ENCODE data around the gene ANKRD55. TPM values are rescaled to one million over a fixed set of nuclear protein-coding genes. Genes with fewer than 3 reads are reported as not detected.
"Not testable (repeated sequence)": the region's sequence is repeated elsewhere in the genome, so short reads cannot be mapped to it uniquely, and the experiment has no call there.

ANKRD55 gene
- total RNA-seq, 2 experiments from 2014 or later, result not detected

DNA sequence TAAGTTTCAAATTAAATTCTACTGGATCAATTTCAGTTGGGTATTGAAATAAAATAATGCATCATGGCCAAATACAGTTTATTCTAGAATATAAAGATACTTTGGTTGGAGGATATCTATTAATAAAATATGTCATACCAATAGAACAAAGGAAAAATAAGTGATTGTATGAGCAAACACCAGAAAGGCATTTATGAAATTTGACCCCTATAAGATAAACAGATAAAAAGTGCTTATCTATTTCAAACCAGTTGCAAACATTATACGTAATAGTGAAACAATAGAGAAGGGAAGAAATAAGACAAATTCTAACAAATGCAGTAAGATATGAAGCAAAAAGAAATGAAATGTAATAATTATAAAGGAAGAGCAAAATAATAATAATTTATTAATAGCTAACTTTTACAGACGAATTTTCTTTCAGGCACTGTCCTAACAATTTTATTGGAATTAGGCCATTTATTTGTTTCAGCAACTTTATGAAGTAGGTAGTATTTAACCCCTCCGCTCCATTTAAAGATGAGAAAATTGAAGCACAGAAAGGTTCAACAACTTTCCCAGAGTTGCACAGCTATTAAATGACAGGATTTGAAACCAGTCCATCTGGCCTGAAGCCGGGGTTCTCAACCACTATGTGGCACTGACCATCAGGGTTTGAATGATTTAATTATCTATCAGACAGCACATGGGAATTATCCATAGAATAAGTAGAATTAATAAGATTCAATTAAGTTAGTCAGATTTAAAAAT, 20.8 kb downstream of the ANKRD55 start:
- POLR2A ChIA-PET, result no interaction called here
- CTCF ChIA-PET, result no interaction called here

DNA sequence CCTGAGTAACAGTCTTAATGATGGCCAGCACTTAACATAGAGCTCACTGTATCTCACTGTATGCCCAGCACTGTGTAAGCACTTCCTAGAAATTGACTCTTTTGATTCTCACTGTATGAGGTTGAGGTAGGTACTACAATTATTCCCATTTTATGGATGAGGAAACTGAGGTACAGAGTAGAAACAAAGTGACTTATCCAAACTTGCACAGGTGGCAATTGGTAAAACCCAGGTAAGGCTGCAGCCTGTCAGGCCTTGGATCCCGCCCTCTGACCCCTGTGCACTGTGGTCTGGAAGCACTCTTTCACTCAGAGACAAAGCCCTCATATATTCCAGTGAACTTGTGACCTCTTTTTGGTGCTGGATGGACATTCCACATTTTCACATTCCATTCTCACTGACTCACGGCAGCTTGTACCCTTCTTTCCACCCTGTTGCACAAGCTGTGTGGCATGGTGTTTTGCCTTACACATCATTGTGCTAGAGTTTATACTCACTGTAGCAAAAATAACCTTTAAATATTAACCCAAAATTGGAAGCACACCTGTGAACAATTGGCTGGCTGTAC, 21.7 kb downstream of the ANKRD55 start:
- CTCF ChIA-PET, result interaction anchor here (0.7 kb wide), 1 partner anchor 275 kb away, joined by 3 read pairs; no protein-coding TSS in a partner anchor
- POLR2A ChIA-PET, result no interaction called here

DNA sequence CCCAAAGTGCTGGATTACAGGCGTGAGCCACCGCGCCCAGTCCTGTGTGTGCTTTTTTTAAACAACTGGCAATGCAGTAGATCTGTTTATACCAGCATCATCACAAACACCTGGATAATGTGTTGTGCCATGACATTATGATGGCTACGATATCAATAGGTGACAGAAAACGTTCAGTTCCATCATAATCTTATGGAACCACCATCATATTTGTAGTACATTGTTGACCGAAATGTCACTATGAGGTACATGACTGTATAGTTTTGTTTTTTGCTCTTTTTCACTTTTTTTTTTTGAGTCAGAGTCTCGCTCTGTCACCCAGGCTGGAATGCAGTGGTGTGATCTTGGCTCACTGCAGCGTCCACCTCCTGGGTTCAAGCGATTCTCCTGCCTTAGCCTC, 24.4 kb downstream of the ANKRD55 start:
- ChIA-PET POLR2A (no interaction called here), CTCF (interaction anchor here (0.6 kb wide), 1 partner anchor 239 kb away, joined by 3 read pairs; no protein-coding TSS in a partner anchor)

DNA sequence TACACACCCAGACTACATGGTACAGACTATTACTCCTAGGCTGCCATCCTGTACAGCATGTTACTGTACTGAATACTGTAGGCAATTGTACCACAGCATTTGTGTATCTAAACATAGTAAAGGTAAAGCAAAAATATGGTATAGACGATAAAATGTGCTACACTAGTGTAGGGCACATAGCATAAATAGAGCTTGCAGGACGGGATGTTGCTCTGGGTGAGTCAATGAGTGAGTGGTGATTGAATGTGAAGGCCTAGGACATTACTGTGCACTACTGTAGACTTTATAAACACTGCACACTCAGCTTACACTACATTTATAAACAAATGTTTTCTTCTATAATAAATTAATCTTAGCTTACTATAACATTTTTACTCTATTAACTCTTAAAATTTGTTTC, 25.6 kb downstream of the ANKRD55 start:
- CTCF ChIA-PET, result no interaction called here
- POLR2A ChIA-PET, result no interaction called here

DNA sequence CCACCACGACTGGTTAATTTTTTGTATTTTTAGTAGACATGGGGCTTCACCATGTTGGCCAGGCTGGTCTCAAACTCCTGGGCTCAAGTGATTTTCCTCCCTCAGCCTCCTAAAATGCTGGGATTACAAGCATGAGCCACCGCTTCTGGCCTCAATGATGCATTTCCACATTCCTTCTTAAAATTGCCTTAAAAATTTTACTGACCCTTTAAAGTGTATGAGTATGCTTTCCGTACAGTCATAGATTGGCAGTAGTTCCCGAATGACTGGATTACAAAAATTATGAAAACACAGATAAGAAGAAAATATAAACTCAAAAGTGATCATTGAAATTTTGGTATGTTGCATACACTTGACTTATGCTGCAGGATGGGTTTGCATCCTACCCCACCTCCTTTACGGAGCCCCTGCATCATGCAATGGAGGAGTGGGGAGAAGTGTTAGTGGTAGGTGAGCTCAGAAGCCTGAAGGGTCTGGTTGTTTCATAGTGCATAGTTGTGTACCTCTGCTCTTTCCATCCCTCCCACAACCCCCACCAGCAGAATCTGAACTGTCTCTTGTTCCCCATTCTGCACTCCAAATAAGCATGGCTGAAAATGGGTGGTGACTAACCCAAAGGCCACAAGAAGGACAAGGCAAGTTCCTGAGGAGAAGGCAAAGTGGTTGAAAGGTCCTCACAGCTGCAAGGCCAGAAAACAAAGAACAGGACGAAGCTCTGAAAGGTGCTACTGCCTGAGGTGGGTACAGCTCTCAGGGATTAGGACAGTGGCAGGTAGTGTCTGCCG, 26.8 kb downstream of the ANKRD55 start:
- CTCF ChIA-PET, result interaction anchor here (0.8 kb wide), 1 partner anchor 23 kb away, joined by 4 read pairs; no protein-coding TSS in a partner anchor
- POLR2A ChIA-PET, result no interaction called here

DNA sequence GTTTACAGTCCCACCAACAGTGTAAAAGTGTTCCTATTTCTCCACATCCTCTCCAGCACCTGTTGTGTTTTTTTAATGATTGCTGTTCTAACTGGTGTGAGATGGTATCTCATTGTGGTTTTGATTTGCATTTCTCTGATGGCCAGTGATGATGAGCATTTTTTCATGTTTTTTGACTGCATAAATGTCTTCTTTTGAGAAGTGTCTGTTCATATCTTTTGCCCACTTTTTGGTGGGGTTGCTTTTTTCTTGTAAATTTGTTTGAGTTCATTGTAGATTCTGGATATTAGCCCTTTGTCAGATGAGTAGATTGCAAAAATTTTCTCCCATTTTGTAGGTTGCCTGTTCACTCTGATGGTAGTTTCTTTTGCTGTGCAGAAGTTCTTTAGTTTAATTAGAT, 29.2 kb downstream of the ANKRD55 start:
- CTCF ChIA-PET, POLR2A ChIA-PET: not testable (repeated sequence)

DNA sequence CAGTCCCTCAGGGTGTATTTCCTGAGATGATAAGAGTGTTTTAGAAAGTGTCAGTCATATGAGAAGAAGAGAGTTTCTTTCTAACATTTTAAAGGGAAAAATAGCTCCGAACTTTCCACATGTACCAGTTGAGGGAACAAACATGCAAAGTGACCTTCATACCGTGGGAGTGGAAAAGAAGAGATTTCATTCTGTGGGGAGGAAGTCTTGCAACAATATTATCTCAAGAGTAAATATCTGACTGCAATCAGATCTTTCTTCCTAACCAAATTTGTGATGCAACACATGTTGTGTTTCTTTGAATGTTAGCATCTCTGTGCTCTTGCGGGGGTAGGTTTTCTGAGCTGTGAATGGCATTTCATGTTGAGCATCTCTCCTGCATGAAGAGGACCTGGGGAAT, 30.6 kb downstream of the ANKRD55 start:
- ChIA-PET CTCF (interaction anchor here (2.9 kb wide), 1 partner anchor 266 kb away, joined by 14 read pairs; no protein-coding TSS in a partner anchor), POLR2A (no interaction called here)

DNA sequence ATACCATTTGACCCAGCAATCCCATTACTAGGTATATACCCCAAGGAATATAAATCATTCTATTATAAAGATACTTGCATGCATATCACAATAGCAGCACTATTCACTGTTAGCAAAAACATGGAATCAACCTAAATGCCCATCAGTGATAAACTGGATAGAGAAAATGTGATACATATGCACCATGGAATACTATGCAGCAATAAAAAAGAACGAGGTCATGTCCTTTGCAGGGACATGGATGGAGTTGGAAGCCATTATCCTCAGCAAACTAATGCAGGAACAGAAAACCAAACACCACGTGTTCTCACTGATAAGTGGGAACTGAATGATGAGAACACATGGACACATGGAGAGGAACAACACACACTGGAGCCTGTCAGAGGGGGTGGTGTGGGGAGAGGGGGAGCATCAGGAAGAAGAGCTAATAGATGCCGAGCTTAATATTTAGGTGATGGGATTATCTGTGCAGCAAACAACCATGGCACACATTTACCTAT, 31.3 kb downstream of the ANKRD55 start:
- CTCF ChIA-PET, result interaction anchor here (0.6 to 2.9 kb wide), 3 partner anchors 14 to 266 kb away, joined by 3 to 14 read pairs (median 4); no protein-coding TSS in a partner anchor
- POLR2A ChIA-PET, result not testable (repeated sequence)

DNA sequence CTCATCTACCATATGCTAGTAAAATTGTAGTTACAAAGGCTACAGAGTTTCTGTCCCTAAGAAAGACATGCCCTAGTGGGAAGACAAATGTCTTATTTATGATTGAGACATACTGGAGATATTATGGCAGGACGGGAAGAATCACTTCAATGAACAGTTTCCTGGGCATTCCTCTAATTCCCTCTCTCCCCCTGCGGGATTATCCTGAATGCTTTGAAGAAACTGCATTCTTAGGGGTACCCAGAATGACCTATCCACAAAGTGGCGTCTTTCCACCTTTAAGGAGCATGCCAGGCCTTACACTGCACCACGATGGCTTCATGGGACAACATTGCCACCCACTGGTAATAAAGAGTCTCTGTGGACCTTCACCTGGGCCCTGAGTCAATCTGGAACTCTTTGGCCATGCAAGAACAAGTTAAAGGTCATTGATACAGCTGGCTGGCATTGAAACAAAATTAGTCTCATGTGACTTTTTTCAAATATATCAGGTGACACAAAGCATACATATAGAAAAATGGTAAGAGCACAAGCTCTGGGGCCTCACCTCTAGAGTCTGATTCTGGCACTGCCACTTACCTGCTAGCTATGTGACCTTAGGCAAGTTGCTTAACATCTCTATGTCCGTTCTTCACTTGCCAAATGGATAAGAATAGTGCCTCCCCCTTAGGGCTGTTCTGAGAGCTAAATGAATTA, 32.0 kb downstream of the ANKRD55 start:
- ChIA-PET CTCF (interaction anchor here (0.6 to 2.9 kb wide), 5 partner anchors 15 to 332 kb away, joined by 3 to 14 read pairs (median 3); no protein-coding TSS in a partner anchor), POLR2A (no interaction called here)

DNA sequence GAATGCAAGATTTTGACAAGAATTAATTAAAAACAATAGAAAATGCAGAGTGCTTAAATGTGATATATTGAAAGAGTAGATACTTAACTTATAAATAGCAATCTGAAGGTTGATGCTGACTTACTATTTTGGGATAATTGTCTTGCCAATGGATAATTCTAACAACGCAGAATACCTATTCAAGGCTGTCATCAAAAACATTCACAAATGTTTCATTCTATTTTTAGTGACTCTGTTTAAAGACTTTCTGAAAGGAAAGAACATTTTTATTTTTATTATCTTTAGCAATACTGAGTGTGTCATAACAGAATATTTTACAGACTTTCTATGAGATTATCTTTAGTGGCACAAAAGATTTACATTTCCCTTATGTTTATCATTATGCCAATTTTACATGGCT, 38.1 kb downstream of the ANKRD55 start:
- CTCF ChIA-PET, result no interaction called here
- POLR2A ChIA-PET, result no interaction called here

DNA sequence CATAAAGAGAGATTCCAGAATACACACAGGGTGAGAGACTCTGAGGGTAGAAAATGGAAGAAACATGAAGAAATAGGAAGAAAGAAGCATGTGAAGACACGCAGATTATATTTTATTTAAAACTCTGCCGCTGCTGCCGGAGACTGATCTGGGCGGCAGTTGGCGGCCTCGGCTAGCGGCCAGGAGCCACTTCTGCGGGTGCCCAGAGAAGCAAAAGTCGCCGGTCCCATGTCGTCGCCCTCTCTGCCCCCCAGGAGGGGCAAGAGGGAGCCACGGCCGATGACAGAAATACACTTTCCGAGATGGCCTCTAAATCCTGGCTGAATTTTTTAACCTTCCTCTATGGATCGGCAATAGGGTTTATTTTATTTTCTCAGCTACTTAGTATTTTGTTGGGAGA, 40.9 kb downstream of the ANKRD55 start:
- ChIA-PET POLR2A (no interaction called here), CTCF (no interaction called here)

DNA sequence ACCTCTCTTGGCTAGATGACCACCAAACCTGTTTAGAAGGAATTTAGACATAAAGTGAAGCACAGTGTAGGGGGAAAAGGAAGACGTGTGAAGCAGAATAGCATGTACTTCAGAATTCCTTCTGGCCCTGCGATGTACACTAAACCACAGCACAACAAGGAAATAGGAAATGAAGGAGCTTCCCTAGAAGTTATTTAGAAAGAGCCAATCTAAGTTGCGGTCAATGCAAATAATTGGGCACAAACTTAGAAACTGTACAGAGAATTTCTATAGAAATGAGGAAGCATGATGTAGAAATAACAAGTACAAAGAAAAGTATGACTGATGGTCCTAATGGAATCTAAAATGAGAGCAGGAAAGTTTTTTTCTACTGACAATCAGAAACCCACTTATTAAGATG, 41.5 kb downstream of the ANKRD55 start:
- ChIA-PET CTCF (interaction anchor here (0.6 kb wide), 1 partner anchor 255 kb away, joined by 3 read pairs; no protein-coding TSS in a partner anchor), POLR2A (no interaction called here)

DNA sequence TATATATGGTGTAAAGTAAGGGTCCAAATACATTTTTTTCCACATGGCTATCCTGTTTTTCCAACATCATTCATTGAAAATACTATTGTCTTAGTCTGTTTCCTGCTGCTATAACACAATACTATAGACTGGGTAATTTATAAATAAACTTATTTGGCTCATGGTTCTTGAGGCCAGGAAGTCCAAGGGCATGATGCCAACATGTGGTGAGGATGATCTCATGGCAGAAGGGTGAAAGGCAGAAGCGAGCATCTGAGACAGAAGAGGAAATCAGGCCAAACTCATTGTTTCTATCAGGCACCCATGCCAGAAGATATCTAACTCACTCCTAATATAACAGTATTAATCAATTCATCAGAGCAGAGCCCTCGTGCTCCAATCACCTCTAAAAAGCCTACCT, 42.6 kb downstream of the ANKRD55 start:
- POLR2A ChIA-PET, result no interaction called here
- CTCF ChIA-PET, result no interaction called here

DNA sequence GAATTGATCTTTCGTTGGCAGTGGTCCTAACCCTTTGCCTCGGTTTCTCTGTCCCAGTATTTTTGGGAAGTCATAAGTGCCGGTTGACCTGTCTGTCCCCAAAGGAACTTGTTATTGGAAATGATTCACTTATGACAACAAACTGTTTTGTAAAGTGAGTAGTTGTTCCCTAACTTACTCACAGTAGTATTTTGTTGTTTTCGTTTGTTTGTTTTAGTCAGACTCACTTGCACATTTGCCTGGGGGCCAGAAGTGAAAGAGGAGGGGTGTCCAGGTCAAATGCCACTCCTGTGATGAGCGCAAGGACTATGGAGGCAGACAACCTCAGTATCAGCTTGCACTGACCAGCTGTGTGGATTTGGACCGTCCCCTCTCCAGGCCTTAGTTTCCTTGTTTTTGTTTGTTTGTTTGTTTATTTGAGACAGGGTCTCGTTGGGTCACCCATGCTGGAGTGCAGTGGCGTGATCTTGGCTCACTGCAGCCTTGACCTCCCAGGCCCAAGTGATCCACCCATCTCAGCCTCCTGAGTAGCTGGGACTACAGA, 47.3 kb downstream of the ANKRD55 start:
- CTCF ChIA-PET, result no interaction called here
- POLR2A ChIA-PET, result no interaction called here

DNA sequence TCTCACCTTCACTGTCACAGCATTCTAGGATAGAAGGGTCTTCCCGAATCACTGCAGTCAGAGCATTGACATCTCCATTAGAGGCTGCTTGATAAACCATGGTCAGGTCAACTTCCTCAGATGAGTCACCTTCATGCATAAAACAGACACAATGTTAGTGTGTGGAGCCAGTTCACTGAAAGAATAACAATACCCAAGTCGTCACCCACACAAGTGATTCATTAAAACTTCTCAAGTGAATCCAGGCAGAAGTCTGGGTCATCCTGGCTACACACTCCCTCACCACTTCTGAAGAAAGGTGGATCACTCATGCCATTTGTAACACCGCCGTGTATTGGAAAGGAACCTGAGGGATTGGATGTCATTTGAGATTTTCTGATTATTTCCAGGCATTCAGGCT, 49.6 kb downstream of the ANKRD55 start:
- ChIA-PET POLR2A (no interaction called here), CTCF (no interaction called here)

DNA sequence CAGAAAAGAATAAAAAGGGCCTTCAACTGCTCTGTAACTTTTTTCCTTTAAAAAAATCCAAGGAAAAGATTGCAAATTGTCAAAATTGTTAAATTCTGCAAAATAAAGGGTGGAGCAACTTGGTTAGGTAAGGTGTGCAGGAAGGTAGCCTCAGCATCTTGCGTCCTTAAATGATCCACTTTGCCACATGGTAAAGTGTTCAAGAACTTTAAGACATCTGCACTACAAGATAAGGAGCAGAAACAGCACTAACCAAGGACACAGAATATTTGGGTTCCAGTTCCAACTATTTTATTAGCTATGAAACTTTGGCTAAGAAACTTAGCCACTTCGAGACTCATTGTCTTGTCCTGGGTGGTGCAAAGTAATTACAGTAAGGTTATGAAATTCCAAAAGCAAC, 53.7 kb downstream of the ANKRD55 start:
- CTCF ChIA-PET, result no interaction called here
- POLR2A ChIA-PET, result no interaction called here

DNA sequence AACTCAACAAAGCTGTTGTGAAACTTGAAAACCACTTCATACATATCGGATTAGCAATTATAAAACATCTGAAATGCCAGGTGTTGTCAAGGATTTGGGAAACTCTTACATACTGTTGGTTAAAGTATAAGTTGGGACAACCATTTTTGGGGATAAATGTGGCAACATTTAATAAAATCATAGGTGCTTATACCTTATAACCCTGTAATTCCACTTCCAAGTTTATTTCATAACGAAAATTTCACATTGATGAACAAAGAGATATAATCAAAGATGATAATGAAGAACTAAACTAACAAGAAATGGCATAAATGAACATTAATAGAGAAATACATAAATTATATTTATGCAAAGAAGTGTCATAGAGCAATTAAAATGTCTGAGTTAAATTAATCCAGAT, 54.3 kb downstream of the ANKRD55 start:
- ChIA-PET POLR2A (no interaction called here), CTCF (no interaction called here)

DNA sequence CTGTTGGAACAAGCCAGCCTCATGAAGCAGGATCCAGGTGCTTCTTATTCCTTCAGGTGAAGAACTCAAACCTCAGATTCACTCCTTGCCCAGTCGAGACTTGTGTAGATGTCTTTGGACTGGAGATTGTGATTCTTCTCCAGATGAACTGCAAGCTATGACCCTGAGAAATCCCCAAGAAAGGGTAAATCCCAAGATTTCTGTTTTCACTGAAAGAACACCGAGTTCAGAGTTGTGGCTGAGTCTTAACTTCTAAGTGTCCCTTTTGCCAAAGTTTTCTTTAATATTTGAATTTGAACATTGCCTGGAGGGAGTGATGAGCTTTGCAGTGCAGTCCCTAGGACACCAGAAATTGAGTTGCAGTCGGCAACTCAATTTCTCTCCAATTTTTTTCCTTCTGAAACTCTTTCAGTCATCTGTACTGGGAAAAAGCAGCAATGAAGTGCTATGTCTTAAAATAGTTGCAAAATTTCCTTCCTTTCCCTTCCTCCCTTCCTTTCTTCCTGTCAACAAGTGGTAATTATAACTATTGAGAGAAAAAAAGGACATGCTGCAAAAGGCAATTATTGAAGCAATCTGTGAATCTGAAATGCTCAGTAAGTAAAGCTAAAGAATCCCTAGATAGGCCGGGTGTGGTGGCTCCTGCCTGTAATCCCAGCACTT, 56.1 kb downstream of the ANKRD55 start:
- ChIA-PET CTCF (no interaction called here), POLR2A (no interaction called here)

DNA sequence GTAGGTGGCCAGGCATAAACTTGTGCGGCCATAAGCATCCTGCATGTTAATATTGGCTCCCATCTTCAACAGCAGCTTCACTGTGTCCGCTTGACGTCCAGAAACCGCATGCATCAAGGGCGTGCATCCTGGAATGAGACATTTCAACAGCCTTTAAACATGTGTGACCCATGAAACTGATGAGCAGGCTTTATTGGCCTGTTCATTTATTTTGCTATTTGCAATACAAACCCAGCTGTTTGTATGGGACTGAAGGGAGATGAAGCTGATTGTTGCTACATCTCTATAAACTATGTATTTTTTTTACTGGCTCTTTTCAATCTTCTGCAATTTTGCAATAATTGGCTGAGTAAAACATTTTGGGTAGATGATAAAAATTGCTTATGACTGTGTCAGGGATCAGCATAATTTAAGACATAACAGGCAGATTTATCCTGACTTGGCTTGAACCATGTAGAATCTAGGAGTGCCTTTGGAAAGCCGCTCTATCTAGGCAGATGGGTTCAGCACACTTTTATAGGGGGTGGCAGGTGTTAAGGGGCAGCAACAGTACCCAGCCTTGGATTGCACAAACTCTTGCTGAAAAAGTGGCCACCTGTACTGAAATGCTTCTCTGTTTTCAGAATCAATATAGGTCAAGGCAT, 56.9 kb downstream of the ANKRD55 start:
- ChIA-PET POLR2A (no interaction called here), CTCF (interaction anchor here (0.9 kb wide), 1 partner anchor 11 kb away, joined by 3 read pairs; no protein-coding TSS in a partner anchor)

Data from activated CD8-positive, alpha-beta memory T cell treated with anti-CD3 and anti-CD28 coated beads for 36 hours (primary cell).